Measurements from ENCODE around the gene TENT4B.

DNA sequence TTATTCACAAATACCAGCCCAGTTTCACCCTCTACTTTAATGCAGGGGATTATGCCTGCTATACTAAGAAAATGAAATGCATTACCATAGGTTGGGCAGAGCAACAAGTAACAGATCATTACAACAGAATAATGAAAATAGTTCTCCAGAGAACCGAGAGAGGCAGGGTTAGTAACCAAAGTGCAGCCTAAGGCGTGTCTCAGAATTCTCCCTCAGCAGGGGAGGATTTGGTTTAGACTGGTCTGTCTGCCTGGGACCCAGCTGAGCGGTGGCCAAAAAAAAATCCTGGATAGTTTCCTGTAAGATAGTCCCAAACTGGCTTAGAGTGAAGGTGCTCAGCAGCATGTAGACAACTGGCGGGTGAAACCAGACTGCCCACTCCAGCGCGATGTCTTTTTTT, 82.5 kb downstream of the TENT4B start:
- TF ChIP-seq, protein P1, sequence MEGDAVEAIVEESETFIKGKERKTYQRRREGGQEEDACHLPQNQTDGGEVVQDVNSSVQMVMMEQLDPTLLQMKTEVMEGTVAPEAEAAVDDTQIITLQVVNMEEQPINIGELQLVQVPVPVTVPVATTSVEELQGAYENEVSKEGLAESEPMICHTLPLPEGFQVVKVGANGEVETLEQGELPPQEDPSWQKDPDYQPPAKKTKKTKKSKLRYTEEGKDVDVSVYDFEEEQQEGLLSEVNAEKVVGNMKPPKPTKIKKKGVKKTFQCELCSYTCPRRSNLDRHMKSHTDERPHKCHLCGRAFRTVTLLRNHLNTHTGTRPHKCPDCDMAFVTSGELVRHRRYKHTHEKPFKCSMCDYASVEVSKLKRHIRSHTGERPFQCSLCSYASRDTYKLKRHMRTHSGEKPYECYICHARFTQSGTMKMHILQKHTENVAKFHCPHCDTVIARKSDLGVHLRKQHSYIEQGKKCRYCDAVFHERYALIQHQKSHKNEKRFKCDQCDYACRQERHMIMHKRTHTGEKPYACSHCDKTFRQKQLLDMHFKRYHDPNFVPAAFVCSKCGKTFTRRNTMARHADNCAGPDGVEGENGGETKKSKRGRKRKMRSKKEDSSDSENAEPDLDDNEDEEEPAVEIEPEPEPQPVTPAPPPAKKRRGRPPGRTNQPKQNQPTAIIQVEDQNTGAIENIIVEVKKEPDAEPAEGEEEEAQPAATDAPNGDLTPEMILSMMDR (IDR thresholded peaks at IDR 0.05), result no peak
- TF ChIP-seq ESRRA (IDR thresholded peaks at IDR 0.05; ENCODE audit: borderline replicate concordance, low read length) (no peak), KDM5A (IDR thresholded peaks at IDR 0.05) (no peak), MYC (IDR thresholded peaks at IDR 0.05; ENCODE audit: borderline replicate concordance, low read length) (no peak), CBX8 (IDR thresholded peaks at IDR 0.05) (no peak), ZFP36 (IDR thresholded peaks at IDR 0.05; ENCODE audit: borderline replicate concordance, partially characterized antibody) (no peak), CEBPB (IDR thresholded peaks at IDR 0.05) (no peak), RNF2 (IDR thresholded peaks at IDR 0.05; ENCODE audit: borderline replicate concordance, low read depth) (no peak), CHD2 (IDR thresholded peaks at IDR 0.05; ENCODE audit: low read length, partially characterized antibody) (no peak), TP53 (CRISPR knock-in tag; IDR thresholded peaks at IDR 0.05) (no peak)
- TF ChIP-seq, protein P2, sequence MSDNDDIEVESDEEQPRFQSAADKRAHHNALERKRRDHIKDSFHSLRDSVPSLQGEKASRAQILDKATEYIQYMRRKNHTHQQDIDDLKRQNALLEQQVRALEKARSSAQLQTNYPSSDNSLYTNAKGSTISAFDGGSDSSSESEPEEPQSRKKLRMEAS (IDR thresholded peaks at IDR 0.05), result no peak

All from A549 (cell line).